Measurements from ENCODE around the gene NAV3. TPM values are rescaled to one million over a fixed set of nuclear protein-coding genes. Genes with fewer than 3 reads are reported as not detected.

Gene NAV3
- total RNA-seq, 1 experiment from 2014 or later, result not detected

DNA sequence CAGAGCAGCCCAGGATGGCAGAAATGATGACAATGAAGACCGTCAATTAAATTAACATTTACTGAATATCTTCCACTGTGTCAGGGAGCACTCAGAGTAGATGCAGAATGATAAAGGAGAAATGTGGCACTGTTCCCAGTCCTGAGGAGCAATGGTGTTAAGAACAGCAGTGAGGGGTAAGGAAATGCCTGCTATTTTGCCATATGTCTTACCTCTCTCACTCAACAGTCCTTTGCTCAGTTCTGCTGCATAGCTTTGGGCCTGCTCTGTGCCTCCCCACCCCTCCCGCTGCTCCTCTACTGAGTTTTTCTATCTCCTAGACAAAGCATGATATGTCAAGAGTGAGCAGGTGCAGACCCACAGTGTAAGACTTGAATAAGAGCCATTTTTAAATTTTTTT lies 318.8 kb downstream of the NAV3 start:
- DNase-seq (ENCODE audit: low spot score), result peak; percentile 100
- in situ Hi-C loops (cut with HindIII; ENCODE audit: low sequenced_read_pairs), result no loop called here

DNA sequence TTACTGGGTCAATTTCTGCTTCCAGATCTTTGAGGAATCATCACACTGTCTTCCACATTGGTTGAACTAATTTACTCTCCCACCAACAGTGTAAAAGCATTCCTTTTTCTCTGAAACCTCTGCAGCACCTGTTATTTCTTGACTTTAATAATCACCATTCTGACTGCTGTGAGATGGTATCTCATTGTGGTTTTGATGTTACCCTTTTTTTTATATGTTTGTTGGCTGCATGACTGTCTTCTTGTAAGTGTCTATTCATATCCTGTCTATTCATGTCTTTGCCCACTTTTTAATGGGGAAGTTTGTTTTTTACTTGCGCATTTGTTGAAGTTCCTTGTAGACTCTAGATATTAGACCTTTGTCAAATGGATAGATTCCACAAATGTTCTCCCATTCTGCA lies 324.9 kb downstream of the NAV3 start:
- DNase-seq (ENCODE audit: low spot score), result no peak
- in situ Hi-C loops (cut with HindIII; ENCODE audit: low sequenced_read_pairs), result no loop called here

DNA sequence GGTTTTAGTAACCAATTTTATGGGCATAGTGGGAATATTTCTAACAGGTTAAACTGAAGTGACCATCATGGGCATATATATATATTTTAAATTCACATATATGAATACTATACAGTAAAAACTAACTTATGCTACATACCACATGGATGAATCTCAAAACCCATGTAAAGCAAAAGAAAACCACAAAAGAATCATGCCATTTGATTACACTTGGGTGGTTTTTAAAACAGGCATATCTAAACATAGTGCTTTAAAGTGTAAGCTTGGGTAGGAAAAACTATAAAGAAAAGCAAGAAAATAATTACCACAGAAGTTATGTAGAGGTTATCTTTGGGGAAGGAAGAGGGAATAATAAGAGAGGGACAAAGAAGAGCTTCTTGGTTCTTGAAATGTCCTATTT lies 326.1 kb downstream of the NAV3 start:
- no peak for DNase-seq (ENCODE audit: low spot score)
- in situ Hi-C loops (cut with HindIII; ENCODE audit: low sequenced_read_pairs), result no loop called here

DNA sequence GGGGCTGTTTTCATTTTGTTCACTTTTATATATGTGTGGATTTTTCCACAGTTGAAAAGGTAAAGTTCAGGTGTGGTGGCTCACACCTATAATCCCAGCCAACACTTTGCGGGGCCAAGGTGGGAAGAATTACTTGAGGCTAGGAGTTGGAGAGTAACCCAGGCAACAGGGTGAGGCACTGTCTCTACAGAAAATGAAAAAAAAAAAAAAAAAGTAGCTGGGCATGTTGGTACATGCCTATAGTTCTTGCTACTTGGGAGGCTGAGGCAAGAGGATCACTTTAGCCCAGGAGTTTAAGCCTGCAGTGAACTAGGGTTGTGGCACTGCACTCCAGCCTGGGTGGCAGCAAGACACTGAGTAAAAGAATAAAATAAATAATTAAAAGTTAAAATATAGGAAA lies 326.5 kb downstream of the NAV3 start:
- DNase-seq (ENCODE audit: low spot score), result no peak
- in situ Hi-C loops (cut with HindIII; ENCODE audit: low sequenced_read_pairs), result no loop called here

DNA sequence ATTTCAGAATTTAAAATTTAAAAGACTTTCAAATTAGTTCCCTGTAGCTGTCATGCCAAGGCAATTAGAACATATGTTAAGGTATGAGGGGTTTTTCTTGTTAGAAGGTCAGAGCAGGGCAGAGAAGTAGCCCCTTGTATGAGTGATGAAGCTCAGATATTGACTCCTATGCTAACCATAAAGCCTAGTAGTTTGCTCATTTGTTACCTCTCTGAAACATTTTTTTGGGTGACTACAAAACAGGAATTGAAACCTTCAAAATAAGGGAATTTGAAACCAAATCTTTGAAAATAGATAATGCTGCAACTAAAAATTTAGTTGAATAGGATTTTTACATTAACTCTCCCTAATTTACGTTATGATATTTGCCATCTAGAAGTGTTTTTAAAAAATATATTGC lies 333.5 kb downstream of the NAV3 start:
- DNase-seq (ENCODE audit: low spot score), result no peak
- in situ Hi-C loops (cut with HindIII; ENCODE audit: low sequenced_read_pairs), result no loop called here

DNA sequence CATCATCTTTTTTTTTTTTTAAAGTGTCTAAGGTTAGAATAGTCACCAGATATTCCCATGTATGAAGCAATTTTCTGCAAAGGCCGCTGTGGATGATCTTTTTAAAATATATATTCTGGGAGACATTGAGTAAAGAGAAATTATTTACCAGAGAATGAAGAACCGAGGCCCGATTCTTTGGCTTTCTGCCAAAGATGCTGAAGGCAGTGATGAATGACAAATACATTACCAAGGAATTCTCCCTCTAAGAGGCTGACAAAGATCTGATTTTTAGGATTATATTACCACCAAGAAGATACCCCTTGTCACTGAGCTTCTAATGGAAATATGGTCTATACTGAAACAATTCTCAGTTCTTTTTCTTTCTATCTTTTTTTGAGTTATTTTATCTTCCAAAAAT lies 336.8 kb downstream of the NAV3 start:
- in situ Hi-C loops (cut with HindIII; ENCODE audit: low sequenced_read_pairs), result no loop called here
- DNase-seq (ENCODE audit: low spot score), result no peak

DNA sequence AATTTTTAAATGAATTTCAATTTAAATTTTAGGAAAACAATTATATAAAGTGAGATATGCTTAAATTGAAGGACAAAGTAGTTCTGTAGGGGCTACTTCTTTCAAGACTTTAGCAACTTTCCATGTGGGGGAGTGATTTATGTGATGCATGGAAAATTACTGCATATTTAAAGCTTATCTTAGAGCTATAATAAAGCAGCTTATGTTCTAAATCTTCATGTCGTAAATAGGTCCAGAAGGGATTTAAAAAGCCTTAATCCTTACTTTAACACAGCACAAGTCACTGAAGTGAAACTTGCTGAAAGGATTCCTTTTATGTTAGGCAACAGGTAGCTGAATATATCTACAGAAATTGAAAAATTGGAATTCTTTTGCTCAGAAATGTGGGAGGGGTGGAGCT lies 340.4 kb downstream of the NAV3 start:
- DNase-seq (ENCODE audit: low spot score), result no peak
- in situ Hi-C loops (cut with HindIII; ENCODE audit: low sequenced_read_pairs), result no loop called here

DNA sequence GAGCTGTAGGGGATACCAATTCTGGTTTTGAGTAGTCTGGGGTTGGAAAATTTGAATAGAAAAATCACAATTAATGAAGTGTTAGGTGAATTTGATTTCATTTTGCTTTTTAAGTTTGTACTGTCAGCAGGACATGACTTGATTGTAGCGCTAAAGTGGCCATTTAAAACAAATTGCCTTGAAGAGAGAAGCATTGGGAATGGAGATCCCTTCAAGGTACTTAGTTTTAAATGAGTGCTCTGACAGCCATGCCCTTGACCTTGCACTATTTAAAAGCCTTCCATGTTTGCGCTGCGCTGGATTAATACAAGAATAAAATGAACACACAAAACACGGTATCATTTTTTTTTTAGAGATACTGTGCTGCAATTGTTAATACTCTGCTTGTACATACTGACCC lies 345.9 kb downstream of the NAV3 start:
- in situ Hi-C loops (cut with HindIII; ENCODE audit: low sequenced_read_pairs), result no loop called here
- DNase-seq (ENCODE audit: low spot score), result no peak

DNA sequence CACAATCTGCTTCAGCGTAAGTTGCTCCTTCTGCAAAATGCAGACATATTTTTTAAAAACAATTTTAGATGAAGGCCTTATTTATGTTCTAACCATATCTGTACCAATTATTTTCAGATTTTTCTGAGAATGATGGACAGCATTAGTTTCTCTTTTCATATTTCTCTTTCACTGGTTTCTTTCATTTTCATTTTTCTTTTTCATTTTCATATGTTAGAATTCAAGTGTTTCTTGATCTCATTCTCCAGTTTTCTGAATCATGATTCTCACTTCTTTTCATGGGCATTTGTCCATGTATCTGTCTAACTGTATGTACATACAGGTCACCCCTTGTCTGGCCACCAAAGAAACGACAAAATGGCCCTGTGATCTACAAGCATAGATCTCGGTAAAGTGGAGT lies 346.6 kb downstream of the NAV3 start:
- in situ Hi-C loops (cut with HindIII; ENCODE audit: low sequenced_read_pairs), result no loop called here
- no peak for DNase-seq (ENCODE audit: low spot score)

DNA sequence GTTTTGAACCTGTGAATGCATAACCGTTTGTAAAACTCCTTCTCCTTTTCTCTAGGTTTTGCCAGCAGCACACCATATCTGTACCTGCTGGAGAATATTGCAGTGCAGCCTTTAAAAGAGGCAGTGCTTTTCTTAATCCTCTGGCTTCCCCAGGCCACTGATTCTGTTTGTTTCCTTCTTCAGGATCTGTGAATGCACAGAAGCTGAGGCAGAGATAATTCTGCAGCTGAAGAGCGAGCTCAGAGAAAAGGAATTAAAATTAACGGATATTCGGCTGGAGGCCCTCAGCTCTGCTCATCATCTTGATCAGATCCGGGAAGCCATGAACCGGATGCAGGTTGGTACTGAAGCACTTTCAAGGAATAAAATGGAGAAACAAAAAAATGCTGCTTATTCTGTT lies 348.7 kb downstream of the NAV3 start:
- in situ Hi-C loops (cut with HindIII; ENCODE audit: low sequenced_read_pairs), result no loop called here
- DNase-seq (ENCODE audit: low spot score), result peak; percentile 41

DNA sequence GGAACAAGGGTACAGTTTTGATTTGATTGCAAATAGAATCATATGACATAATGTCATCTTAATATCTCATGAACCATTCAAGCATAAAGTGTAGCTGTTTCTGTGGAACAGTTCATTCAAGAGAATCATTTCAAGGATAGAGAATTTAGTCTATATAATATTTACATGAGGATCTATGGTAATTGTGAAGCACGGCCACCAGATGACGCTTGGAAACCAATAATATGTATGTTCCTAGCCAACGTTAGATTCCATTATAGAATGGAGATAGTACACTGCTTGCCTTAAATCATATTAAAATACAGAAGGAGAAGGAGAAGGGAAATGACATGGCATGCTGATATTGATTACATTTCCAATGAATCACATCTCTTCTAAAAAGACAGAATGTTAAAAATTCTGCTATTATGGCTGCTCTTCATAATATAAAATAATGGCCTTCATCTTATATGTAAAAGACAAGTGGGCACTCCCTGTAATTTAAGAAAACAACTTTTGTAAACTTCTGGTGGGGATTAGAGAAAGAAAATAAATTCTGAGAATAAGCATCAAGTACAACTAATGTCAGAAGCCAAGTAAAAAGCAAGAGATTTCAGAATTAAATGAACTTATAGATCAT lies 351.0 kb downstream of the NAV3 start:
- in situ Hi-C loops (cut with HindIII; ENCODE audit: low sequenced_read_pairs), result no loop called here
- peak; percentile 53 for DNase-seq (ENCODE audit: low spot score)

DNA sequence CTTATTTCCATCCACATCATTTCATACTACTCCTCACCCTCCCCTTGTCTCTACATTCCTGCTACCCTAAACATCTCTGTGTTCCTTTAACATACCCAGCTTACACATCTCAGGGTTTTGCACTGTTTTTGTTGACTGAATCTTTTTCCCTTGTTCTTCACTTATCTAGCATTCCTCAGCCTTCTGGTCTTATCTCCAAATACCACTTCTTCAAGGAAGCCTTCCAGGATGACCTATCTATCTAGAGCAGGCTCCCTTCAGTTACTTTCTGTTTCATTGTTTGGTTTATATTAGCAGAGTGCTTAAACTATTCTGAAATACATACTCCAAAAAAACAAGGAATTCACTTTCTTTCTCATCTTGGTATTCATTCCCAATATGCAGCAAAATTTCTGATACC lies 353.1 kb downstream of the NAV3 start:
- in situ Hi-C loops (cut with HindIII; ENCODE audit: low sequenced_read_pairs), result no loop called here
- no peak for DNase-seq (ENCODE audit: low spot score)

DNA sequence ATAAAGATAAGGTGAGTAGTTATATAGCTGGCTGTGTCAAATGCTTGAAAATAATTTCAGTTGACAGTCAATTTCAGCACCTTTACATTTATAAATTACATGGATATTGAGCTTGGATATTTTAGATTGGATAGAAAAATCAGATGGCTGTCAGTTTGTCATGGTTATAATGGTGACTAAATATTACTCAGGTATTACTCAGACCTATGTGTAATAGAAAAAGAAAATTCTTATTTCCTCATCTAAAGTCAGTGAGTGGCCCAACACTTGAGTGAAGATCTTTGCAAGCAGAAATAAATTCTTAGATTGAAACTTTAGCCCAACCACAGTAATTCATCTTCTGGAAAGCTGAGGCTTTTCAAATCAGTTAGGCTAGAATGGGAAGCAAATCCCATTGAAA lies 354.4 kb downstream of the NAV3 start:
- in situ Hi-C loops (cut with HindIII; ENCODE audit: low sequenced_read_pairs), result no loop called here
- DNase-seq (ENCODE audit: low spot score), result no peak

DNA sequence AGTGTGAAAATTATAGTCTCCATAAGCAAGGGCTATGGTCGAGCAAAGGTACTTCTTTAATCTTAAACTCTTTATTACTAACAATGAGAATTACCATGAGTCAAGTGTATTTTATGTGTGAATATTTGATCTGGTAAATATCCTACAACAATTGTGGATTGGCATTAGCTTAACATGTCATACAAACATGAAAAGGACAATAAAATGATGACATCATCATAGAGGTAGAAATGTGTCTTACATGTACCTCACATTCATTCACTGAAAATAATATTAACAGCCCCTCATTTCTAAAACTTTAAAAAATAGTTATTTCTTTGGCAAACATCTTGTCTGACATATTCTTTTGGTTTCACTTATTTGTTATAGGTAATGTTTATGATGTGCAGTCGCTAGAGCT lies 355.0 kb downstream of the NAV3 start:
- no peak for DNase-seq (ENCODE audit: low spot score)
- in situ Hi-C loops (cut with HindIII; ENCODE audit: low sequenced_read_pairs), result no loop called here

DNA sequence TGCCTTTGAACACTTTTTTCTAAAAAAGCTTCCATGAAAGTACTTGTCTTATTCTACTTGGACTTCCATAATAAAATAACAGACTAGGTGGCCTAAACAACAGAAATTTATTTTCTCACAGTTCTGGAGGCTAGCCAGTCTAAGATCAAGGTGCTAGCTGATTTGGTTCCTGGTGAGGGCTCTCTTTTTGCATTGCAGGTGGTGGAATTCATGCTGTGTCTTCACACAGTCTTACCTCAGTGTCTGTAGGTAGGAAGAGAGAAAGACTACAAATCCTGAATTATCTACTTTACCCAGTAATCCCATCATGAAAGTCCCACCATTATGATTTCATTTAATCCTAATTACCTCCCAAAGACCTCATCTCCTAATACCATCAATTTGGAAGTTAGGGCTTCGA lies 356.0 kb downstream of the NAV3 start:
- in situ Hi-C loops (cut with HindIII; ENCODE audit: low sequenced_read_pairs), result no loop called here
- DNase-seq (ENCODE audit: low spot score), result no peak

DNA sequence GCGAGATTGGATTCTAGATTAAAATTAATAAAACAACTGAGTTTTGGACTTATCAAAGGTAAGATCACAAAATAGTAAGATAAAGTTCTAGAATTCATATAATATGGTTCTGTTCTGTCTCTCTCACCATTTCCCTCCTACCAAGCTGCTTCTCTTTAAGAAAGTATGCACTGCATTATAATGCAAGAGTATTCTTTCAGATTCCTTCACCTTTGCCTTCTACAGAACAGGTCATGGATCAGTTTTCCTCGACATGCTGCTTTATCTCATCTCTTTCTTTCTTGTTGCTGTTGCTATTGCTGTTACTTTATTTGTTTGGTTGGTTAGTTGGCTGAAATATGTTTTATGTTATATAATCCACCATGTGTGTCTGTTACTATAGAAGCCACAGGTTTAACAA lies 357.0 kb downstream of the NAV3 start:
- DNase-seq (ENCODE audit: low spot score), result no peak
- in situ Hi-C loops (cut with HindIII; ENCODE audit: low sequenced_read_pairs), result no loop called here

DNA sequence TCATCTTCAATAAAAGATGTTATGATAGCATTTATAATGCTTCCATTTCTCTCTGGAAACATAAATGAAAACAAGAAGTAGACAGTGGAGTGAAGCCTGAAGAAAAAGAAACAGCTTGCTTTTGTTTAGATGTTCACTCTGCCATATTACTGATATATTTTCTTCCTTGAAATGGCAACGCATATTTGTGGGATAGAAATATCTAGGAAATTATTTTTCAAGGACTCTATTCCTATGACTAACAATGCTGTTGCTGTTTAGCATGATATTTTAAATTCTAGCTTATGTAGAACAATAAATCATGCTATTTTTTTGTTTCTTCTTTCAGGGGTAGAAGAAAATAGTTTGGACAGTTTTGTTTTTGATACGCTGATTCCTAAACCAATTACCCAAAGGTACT lies 359.0 kb downstream of the NAV3 start:
- in situ Hi-C loops (cut with HindIII; ENCODE audit: low sequenced_read_pairs), result no loop called here

DNA sequence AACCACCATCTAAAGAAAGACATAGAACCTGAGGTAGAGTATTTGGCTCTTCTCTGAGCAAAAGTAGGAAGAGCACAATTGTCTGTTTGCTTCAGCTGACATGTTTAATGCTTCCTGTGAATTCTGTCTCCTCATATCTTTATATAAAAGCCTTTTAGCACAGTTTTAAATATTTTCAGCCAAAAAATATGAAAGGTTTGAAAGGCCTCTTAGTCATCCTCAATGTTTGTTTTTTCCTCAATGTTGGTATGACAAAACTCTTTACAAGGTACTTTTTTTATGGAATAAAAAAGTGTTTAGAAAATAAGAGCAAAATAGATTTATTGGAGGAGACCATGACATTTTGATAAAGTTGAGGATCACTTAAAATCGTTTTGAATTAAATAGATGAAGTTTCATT lies 360.9 kb downstream of the NAV3 start:
- in situ Hi-C loops (cut with HindIII; ENCODE audit: low sequenced_read_pairs), result no loop called here
- DNase-seq (ENCODE audit: low spot score), result no peak

More for the DNA sequence above, 359.0 kb downstream of the NAV3 start:
- DNase-seq (ENCODE audit: low spot score), result no peak

DNA sequence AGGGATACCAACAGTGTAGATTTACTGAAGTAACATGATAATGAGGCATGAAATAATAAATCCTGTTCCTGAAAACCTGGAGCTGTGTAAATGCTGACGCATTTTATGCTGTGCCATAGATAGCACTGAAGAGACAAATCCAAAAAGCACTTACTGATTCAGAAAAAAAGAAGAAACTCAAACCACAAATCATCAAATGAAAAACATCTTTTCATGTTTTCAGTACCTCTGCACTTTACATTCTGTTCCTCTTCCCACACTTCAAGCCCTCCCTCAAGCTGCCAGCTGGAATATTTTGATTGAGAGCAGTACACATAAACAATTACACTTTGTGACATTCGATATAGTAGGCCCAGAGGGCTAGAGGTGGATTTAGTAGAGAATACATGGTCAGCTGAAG lies 362.3 kb downstream of the NAV3 start:
- in situ Hi-C loops (cut with HindIII; ENCODE audit: low sequenced_read_pairs), result no loop called here
- DNase-seq (ENCODE audit: low spot score), result no peak

DNA sequence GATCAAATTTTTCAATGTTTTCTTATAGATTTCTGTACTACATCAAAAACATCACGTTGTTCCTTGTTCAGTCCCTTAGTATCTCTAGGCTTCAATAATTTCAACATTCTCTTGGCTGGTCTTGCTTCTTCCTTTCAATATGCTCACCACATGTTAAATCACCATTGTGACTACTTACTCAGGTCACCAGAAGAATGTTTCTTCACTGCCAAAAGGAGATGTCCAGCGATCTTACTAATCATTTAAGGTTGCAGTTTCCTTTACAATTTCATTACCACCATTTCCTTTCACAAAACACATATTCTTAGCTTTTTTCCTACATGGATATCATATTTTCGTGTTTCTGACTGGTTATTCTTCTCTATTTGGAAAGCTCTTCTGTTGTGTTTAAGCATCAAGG lies 363.8 kb downstream of the NAV3 start:
- no peak for DNase-seq (ENCODE audit: low spot score)

DNA sequence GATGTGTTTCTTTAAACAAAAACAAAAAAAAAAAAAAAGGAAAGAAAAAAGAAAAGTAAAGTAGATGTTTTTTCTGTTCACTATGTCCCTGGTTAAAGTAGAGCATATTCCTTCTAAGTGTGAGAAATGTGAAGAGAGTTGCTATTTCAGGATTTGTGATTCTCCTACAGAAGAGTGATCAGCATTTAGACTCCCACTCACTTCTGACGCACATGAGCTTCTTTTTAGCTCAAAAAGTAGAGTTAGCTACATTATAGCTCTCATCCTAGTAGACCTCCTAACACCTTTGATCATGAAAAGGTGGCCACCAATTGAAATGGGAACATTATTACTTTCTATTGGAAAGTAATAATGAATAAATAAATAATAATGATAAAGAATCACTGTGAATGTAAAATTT lies 368.2 kb downstream of the NAV3 start:
- DNase-seq (ENCODE audit: low spot score), result no peak
- in situ Hi-C loops (cut with HindIII; ENCODE audit: low sequenced_read_pairs), result no loop called here

More for the DNA sequence above, 363.8 kb downstream of the NAV3 start:
- in situ Hi-C loops (cut with HindIII; ENCODE audit: low sequenced_read_pairs), result no loop called here

DNA sequence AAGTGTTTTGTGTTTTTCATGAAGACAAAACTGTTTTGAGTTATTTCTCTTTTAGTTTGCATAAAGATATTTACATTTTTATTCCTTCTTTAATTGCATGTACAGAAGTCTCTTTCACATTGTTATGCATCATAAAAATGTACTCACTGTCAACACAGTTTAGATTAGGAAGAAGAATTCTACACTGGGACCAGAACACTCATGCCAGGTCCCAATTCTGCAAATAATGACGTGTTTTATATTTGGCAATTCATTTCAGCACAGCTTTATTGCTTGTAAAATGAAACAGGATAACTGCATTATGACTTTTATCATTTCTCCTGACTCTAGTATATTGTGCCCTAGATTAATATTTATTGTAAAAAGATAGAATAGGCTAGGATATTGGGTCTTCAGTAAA lies 369.2 kb downstream of the NAV3 start:
- no peak for DNase-seq (ENCODE audit: low spot score)
- in situ Hi-C loops (cut with HindIII; ENCODE audit: low sequenced_read_pairs), result no loop called here

Data from G401 (cell line).